WTC11 (cell line): ENCODE data around the gene ACAT2. TPM values are rescaled to one million over a fixed set of nuclear protein-coding genes. Genes with fewer than 3 reads are reported as not detected.

Source experiments
- ATAC-seq: fragments of 200-7000 bp; cut with Tn5 transposase; 2 replicates; pipeline ENCODE4 v1.10.0; 2021; ENCODE audit warnings: mild to moderate bottlenecking, moderate library complexity
- CTCF ChIA-PET: fragments of 300-600 bp; sonication (Branson Sonifier 250); formaldehyde crosslinking; loops from one replicate; lab custom pipeline; 2021; ENCODE audit warnings: antibody characterized with exemption; lab: Charles Lee
- POLR2A ChIA-PET: fragments of 350-600 bp; sonication (Branson Sonifier 250); formaldehyde crosslinking; loops from one replicate; lab custom pipeline; 2021; ENCODE audit warnings: antibody characterized with exemption; lab: Charles Lee
- DNase-seq: peaks from one replicate; pipeline ENCODE4 v3.0.0; 2021; ENCODE audit warnings: low spot score
- H3K27ac Mint-ChIP-seq: 2 replicates; pipeline ENCODE4 v1.8.0; 2021; ENCODE audit warnings: mixed read lengths
- H3K27me3 Mint-ChIP-seq: 2 replicates; pipeline ENCODE4 v1.8.0; 2021; ENCODE audit warnings: low read depth, mild to moderate bottlenecking, moderate library complexity, mixed read lengths
- H3K36me3 Mint-ChIP-seq: 2 replicates; pipeline ENCODE4 v1.8.0; 2021; ENCODE audit warnings: mixed read lengths
- H3K4me1 Mint-ChIP-seq: 2 replicates; pipeline ENCODE4 v1.8.0; 2022; ENCODE audit warnings: mixed read lengths
- H3K4me3 Mint-ChIP-seq: 2 replicates; pipeline ENCODE4 v1.8.0; 2021; ENCODE audit warnings: mild to moderate bottlenecking, moderate library complexity, mixed read lengths
- H3K9me3 Mint-ChIP-seq: 2 replicates; pipeline ENCODE4 v1.8.0; 2021; ENCODE audit warnings: mixed read lengths
- AFF4 ChIP-seq: sonication (generic); formaldehyde crosslinking; IDR thresholded peaks from 2 replicates; pipeline ENCODE4 v1.8.1; 2023; ENCODE audit warnings: mild to moderate bottlenecking, missing genetic modification reagents, borderline replicate concordance
- ATF2 ChIP-seq: sonication (generic); formaldehyde crosslinking; IDR thresholded peaks from 2 replicates; pipeline ENCODE4 v1.8.1; 2022; ENCODE audit warnings: low read depth, missing genetic modification reagents, borderline replicate concordance
- CBFB ChIP-seq: sonication (generic); formaldehyde crosslinking; IDR thresholded peaks from 2 replicates; pipeline ENCODE4 v1.8.1; 2022; ENCODE audit warnings: mild to moderate bottlenecking, low read depth, missing genetic modification reagents
- CDX4 ChIP-seq: fragments of 250-450 bp; sonication (Bioruptor Pico); IDR thresholded peaks from 2 replicates; pipeline ENCODE4 v1.9.0; 2021; ENCODE audit warnings: moderate library complexity, mild to moderate bottlenecking, inconsistent platforms, borderline replicate concordance
- EMX1 ChIP-seq: fragments of 250-450 bp; sonication (Bioruptor Pico); IDR thresholded peaks from 2 replicates; pipeline ENCODE4 v1.8.0; 2021; ENCODE audit warnings: mild to moderate bottlenecking
- GABPB1 ChIP-seq: sonication (generic); formaldehyde crosslinking; IDR thresholded peaks from 2 replicates; pipeline ENCODE4 v1.8.1; 2023; ENCODE audit warnings: mild to moderate bottlenecking, missing genetic modification reagents
- GRHL2 ChIP-seq: fragments of 250-450 bp; sonication (Bioruptor Pico); IDR thresholded peaks from 2 replicates; pipeline ENCODE4 v1.8.0; 2022; ENCODE audit warnings: mild to moderate bottlenecking, moderate library complexity; ENCODE audit not compliant: insufficient replicate concordance, severe bottlenecking
- HMGA2 ChIP-seq: fragments of 250-450 bp; sonication (Bioruptor Pico); IDR thresholded peaks from 2 replicates; pipeline ENCODE4 v1.4.0; 2021; ENCODE audit warnings: mild to moderate bottlenecking, moderate library complexity
- IRF1 ChIP-seq: sonication (generic); formaldehyde crosslinking; IDR thresholded peaks from 2 replicates; pipeline ENCODE4 v1.8.0; 2023; ENCODE audit warnings: missing genetic modification reagents
- MAX ChIP-seq: sonication (generic); formaldehyde crosslinking; IDR thresholded peaks from 2 replicates; pipeline ENCODE4 v1.8.0; 2022; ENCODE audit warnings: mild to moderate bottlenecking, missing genetic modification reagents
- MYBL2 ChIP-seq: sonication (generic); formaldehyde crosslinking; IDR thresholded peaks from 2 replicates; pipeline ENCODE4 v1.8.1; 2023; ENCODE audit warnings: mild to moderate bottlenecking, moderate library complexity, missing genetic modification reagents
- NFE2L1 ChIP-seq: sonication (generic); formaldehyde crosslinking; IDR thresholded peaks from 2 replicates; pipeline ENCODE4 v1.8.1; 2023; ENCODE audit warnings: missing genetic modification reagents
- NFYB ChIP-seq: sonication (generic); formaldehyde crosslinking; conservative IDR thresholded peaks from 2 replicates; pipeline ENCODE4 v1.8.0; 2022; ENCODE audit warnings: low read depth, missing genetic modification reagents
- NR2C2 ChIP-seq: sonication (generic); formaldehyde crosslinking; IDR thresholded peaks from 2 replicates; pipeline ENCODE4 v1.8.0; 2022; ENCODE audit warnings: mild to moderate bottlenecking, missing genetic modification reagents
- OVOL2 ChIP-seq: fragments of 250-450 bp; sonication (Bioruptor Pico); IDR thresholded peaks from 2 replicates; pipeline ENCODE4 v1.9.0; 2021; ENCODE audit warnings: mild to moderate bottlenecking, borderline replicate concordance
- PRRX2 ChIP-seq: fragments of 250-450 bp; sonication (Bioruptor Pico); IDR thresholded peaks from 2 replicates; pipeline ENCODE4 v1.8.0; 2021; ENCODE audit warnings: mild to moderate bottlenecking
- RELA ChIP-seq: sonication (generic); formaldehyde crosslinking; IDR thresholded peaks from 2 replicates; pipeline ENCODE4 v1.8.1; 2022; ENCODE audit warnings: missing genetic modification reagents, mild to moderate bottlenecking, borderline replicate concordance
- RORB ChIP-seq: fragments of 250-450 bp; sonication (Bioruptor Pico); IDR thresholded peaks from 2 replicates; pipeline ENCODE4 v1.9.0; 2021; ENCODE audit warnings: mild to moderate bottlenecking
- SMAD3 ChIP-seq: sonication (generic); formaldehyde crosslinking; IDR thresholded peaks from 2 replicates; pipeline ENCODE4 v1.8.0; 2022; ENCODE audit warnings: missing genetic modification reagents, mild to moderate bottlenecking, borderline replicate concordance
- SMAD4 ChIP-seq: sonication (generic); formaldehyde crosslinking; IDR thresholded peaks from 2 replicates; pipeline ENCODE4 v1.8.0; 2022; ENCODE audit warnings: mild to moderate bottlenecking, missing genetic modification reagents
- STAT6 ChIP-seq: sonication (generic); formaldehyde crosslinking; conservative IDR thresholded peaks from 2 replicates; pipeline ENCODE4 v1.8.1; 2023; ENCODE audit warnings: mild to moderate bottlenecking, low read depth, missing genetic modification reagents, moderate library complexity
- USF1 ChIP-seq: sonication (generic); formaldehyde crosslinking; IDR thresholded peaks from 2 replicates; pipeline ENCODE4 v1.8.0; 2022; ENCODE audit warnings: mild to moderate bottlenecking, missing genetic modification reagents
- ZBTB21 ChIP-seq: sonication (generic); formaldehyde crosslinking; IDR thresholded peaks from 2 replicates; pipeline ENCODE4 v1.8.1; 2023; ENCODE audit warnings: mild to moderate bottlenecking, missing genetic modification reagents, borderline replicate concordance
- ZNF121 ChIP-seq: sonication (generic); formaldehyde crosslinking; IDR thresholded peaks from 2 replicates; pipeline ENCODE4 v1.8.0; 2023; ENCODE audit warnings: missing genetic modification reagents
- ZNF219 ChIP-seq: sonication (generic); formaldehyde crosslinking; IDR thresholded peaks from 2 replicates; pipeline ENCODE4 v1.8.0; 2023; ENCODE audit warnings: missing genetic modification reagents, mild to moderate bottlenecking, borderline replicate concordance
- ZNF317 ChIP-seq: sonication (generic); formaldehyde crosslinking; IDR thresholded peaks from 2 replicates; pipeline ENCODE4 v1.8.1; 2023; ENCODE audit warnings: low read depth, mild to moderate bottlenecking, moderate library complexity, missing genetic modification reagents, borderline replicate concordance
- total RNA-seq: library from RNA; stranded (reverse); gene quantifications from 3 replicates; pipeline ENCODE4 v1.2.3, GENCODE V29; 2021

The ACAT2 gene
- total RNA-seq, 1 experiment from 2014 or later: 138 TPM

GRCh38 chr6:159821122-159821521, 59.3 kb downstream of the ACAT2 start:
- POLR2A ChIA-PET: interaction anchor here (0.9 to 1.7 kb wide), 2 partner anchors 9 to 30 kb away, joined by 3 to 6 read pairs; no protein-coding TSS in a partner anchor

GRCh38 chr6:159821726-159822125, 59.9 kb downstream of the ACAT2 start:
- DNase-seq: no peak
- Mint-ChIP-seq H3K9me3 (no peaks in the 10 kb centered on the region), H3K4me3 (no peak overlapping the region), H3K36me3 (no peaks in the 10 kb centered on the region), H3K4me1 (peaks cover 23% of the 10 kb centered on the region), H3K27ac (no peak overlapping the region), H3K27me3 (no peaks in the 10 kb centered on the region; the same call in 1 of the 2 replicates)
- CTCF ChIA-PET: interaction anchor here (1.2 kb wide), 1 partner anchor 12 kb away, joined by 4 read pairs; no protein-coding TSS in a partner anchor
- no peak for ATAC-seq
- POLR2A ChIA-PET: no interaction called here
- TF ChIP-seq GABPB1 (CRISPR knock-in tag) (no peak), MYBL2 (no peak), AFF4 (CRISPR knock-in tag) (no peak), RORB (CRISPR knock-in tag) (no peak), MAX (CRISPR knock-in tag) (no peak), ZNF317 (CRISPR knock-in tag) (no peak), ATF2 (no peak), GRHL2 (CRISPR knock-in tag) (no peak), SMAD3 (CRISPR knock-in tag) (no peak), PRRX2 (CRISPR knock-in tag) (no peak), RELA (CRISPR knock-in tag) (no peak), ZNF121 (CRISPR knock-in tag) (no peak)

More at GRCh38 chr6:159821122-159821521, 59.3 kb downstream of the ACAT2 start:
- CTCF ChIA-PET: interaction anchor here (1.6 kb wide), 1 partner anchor 13 kb away, joined by 3 read pairs; no protein-coding TSS in a partner anchor
- no peak overlapping the region for H3K27ac Mint-ChIP-seq
- H3K36me3 Mint-ChIP-seq: no peaks in the 10 kb centered on the region
- no peak for DNase-seq
- no peak overlapping the region for H3K4me3 Mint-ChIP-seq
- peaks cover 23% of the 10 kb centered on the region for H3K4me1 Mint-ChIP-seq
- no peak for ATAC-seq
- TF ChIP-seq USF1 (CRISPR knock-in tag) (no peak), CDX4 (CRISPR knock-in tag) (no peak), HMGA2 (CRISPR knock-in tag) (no peak), ZNF121 (CRISPR knock-in tag) (no peak), STAT6 (CRISPR knock-in tag) (no peak), NFYB (CRISPR knock-in tag) (no peak), CBFB (CRISPR knock-in tag) (no peak), ZNF219 (CRISPR knock-in tag) (no peak), ZBTB21 (no peak), OVOL2 (no peak), NR2C2 (CRISPR knock-in tag) (no peak), SMAD4 (CRISPR knock-in tag) (no peak), EMX1 (CRISPR knock-in tag) (no peak), IRF1 (CRISPR knock-in tag) (no peak), NFE2L1 (CRISPR knock-in tag) (no peak)
- no peaks in the 10 kb centered on the region for H3K9me3 Mint-ChIP-seq
- H3K27me3 Mint-ChIP-seq: no peaks in the 10 kb centered on the region; the same call in 1 of the 2 replicates
